Measurements from ENCODE around the gene IL17C. TPM values are rescaled to one million over a fixed set of nuclear protein-coding genes. Genes with fewer than 3 reads are reported as not detected.

IL17C gene
- total and polyA plus RNA-seq, 10 of the 15 experiments (the other 5 are each of a cell fraction or from before 2014, with no cell fraction given): not detected

- no peak for TF ChIP-seq ZBTB33 (IDR thresholded peaks at IDR 0.05)
- TF ChIP-seq ESRRA (IDR thresholded peaks at IDR 0.05; ENCODE audit: low read length): no peak
- peak; percentile 95 for TF ChIP-seq POLR2A (IDR thresholded peaks at IDR 0.05; ENCODE audit: low read depth, low read length)
- no peak for TF ChIP-seq YBX1 (IDR thresholded peaks at IDR 0.05)
Measured at GRCh38 chr16:88662843-88663606, 24.7 kb downstream of the IL17C start, which contains the start of gene MVD (continued).

GRCh38 chr16:88665148-88665547 is 26.8 kb downstream of the IL17C start:
- SMC1A ChIA-PET (ENCODE audit: uncharacterized antibody, unreplicated experiment): interaction anchor here (0.8 to 1.0 kb wide), 3 partner anchors 9 to 35 kb away, joined by 3 read pairs; no protein-coding TSS in a partner anchor
- no peak for TF ChIP-seq NR2C2 (IDR thresholded peaks at IDR 0.05; ENCODE audit: borderline replicate concordance, control insufficient read depth, insufficient read length, low read depth)
- TF ChIP-seq SMAD5 (IDR thresholded peaks at IDR 0.05; ENCODE audit: low read depth): no peak
- no peak for TF ChIP-seq FOS (IDR thresholded peaks at IDR 0.05; ENCODE audit: borderline replicate concordance, extremely low read depth, insufficient read length)
- no peak for TF ChIP-seq NFYA (IDR thresholded peaks at IDR 0.05; ENCODE audit: borderline replicate concordance, low read depth, low read length)
- no peak for TF ChIP-seq BCLAF1 (IDR thresholded peaks at IDR 0.05)
- no peak for TF ChIP-seq MTA3 (IDR thresholded peaks at IDR 0.05; ENCODE audit: borderline replicate concordance, low read length)
- no peak for TF ChIP-seq ZSCAN29 (IDR thresholded peaks at IDR 0.05)
- no peak for TF ChIP-seq CBX5 (IDR thresholded peaks at IDR 0.05; ENCODE audit: low read depth)
- TF ChIP-seq IRF3 (IDR thresholded peaks at IDR 0.05): no peak
- TF ChIP-seq NRF1 (conservative IDR thresholded peaks at IDR 0.05; ENCODE audit: low read depth, low read length): no peak
- no peak for TF ChIP-seq ZNF24 (IDR thresholded peaks at IDR 0.05)
- no peak for TF ChIP-seq ATF7 (IDR thresholded peaks at IDR 0.05; ENCODE audit: low read depth)
- no peak for TF ChIP-seq ZZZ3 (IDR thresholded peaks at IDR 0.05; ENCODE audit: control insufficient read depth, insufficient read length, low read depth)
- TF ChIP-seq CREM (IDR thresholded peaks at IDR 0.05; ENCODE audit: low read depth): no peak

More at GRCh38 chr16:88665148-88665547, 26.8 kb downstream of the IL17C start:
- H3K36me3 ChIP-seq (ENCODE audit: control insufficient read depth in 2 of 2, insufficient read depth in 2 of 2, low read length in 1 of 2): no peaks in the 10 kb centered on the region
- H3K27me3 ChIP-seq (replicated peaks in 1 of 2; ENCODE audit: control insufficient read depth in 2 of 2, insufficient read depth in 2 of 2, low read length in 1 of 2): no peaks in the 10 kb centered on the region
- DNase-seq (ENCODE audit: low read depth, low spot score) (no peak), FAIRE-seq (no peak), ATAC-seq (no peak)
- no peaks in the 10 kb centered on the region for H4K20me1 ChIP-seq (ENCODE audit: control insufficient read depth, insufficient read depth)
- H2AFZ ChIP-seq (ENCODE audit: control insufficient read depth, low read depth, low read length): no peak overlapping the region
- in situ Hi-C loops (cut with MboI): no loop called here
- no peaks in the 10 kb centered on the region for H3K9me3 ChIP-seq (replicated peaks; ENCODE audit: control insufficient read depth, insufficient read depth, low read length)
- peaks cover 30% of the 10 kb centered on the region for H3K79me2 ChIP-seq (ENCODE audit: control insufficient read depth, insufficient read depth, low read length)
- H3K4me1 ChIP-seq (ENCODE audit: control insufficient read depth, insufficient read depth, low read length): peaks cover 6% of the 10 kb centered on the region; the same call in 1 of the 2 replicates
- no peak overlapping the region for H3K4me3 ChIP-seq
- WGBS (ENCODE audit: insufficient coverage, insufficient replicate concordance, low lambda C conversion rate, missing lambda C conversion rate): 23% methylated on average over 4 of the region's 4 CpGs
- intact Hi-C loops (cut with micrococcal nuclease; ENCODE audit: unreplicated experiment): no loop called here
- ChIA-PET CTCF (interaction anchor here (0.6 to 2.0 kb wide), 8 partner anchors 15 to 553 kb away, joined by 3 to 12 read pairs (median 4); partner anchors contain the start of gene ZNF778), POLR2A (interaction anchor here (0.8 to 2.0 kb wide), 6 partner anchors 16 to 40 kb away, joined by 3 to 15 read pairs (median 6); no protein-coding TSS in a partner anchor), RAD21 (ENCODE audit: unreplicated experiment) (interaction anchor here (1.4 kb wide), 1 partner anchor 16 kb away, joined by 5 read pairs; no protein-coding TSS in a partner anchor)
- H3K4me2 ChIP-seq (ENCODE audit: control insufficient read depth, insufficient read depth): 0 out of 2 replicates have a peak overlapping the region, but pooled peaks have one; percentile 32
- H3K9ac ChIP-seq (ENCODE audit: control insufficient read depth, insufficient read depth, low read length): no peak overlapping the region
- H3K27ac ChIP-seq (ENCODE audit: control insufficient read depth, insufficient read depth): no peak overlapping the region
- no TSS peak for BruUV-seq (replicated peaks)
